Thoracic aorta (tissue), 2 donors: Measurements from ENCODE around the gene SPATA13. TPM values are rescaled to one million over a fixed set of nuclear protein-coding genes. Genes with fewer than 3 reads are reported as not detected.

Experiments
- ATAC-seq: fragments of 150-250 bp; one replicate; pipeline ENCODE4 v1.8.0; 2017; ENCODE audit warnings: low read depth; ENCODE audit not compliant: insufficient number of reproducible peaks, low FRiP score
- DNase-seq: peaks from one replicate; pipeline ENCODE4 v3.0.0-alpha.2; 2020; ENCODE audit warnings: low spot score
- H3K27ac ChIP-seq, 2 donors: fragments of 200-600 bp; sonication (generic); 1 replicate in 1 of 2; 2 replicates in 1 of 2; pipeline ENCODE4 v1.5.1; 2016; ENCODE audit warnings: mild to moderate bottlenecking in 2 of 2, moderate library complexity in 2 of 2
- H3K27me3 ChIP-seq: fragments of 200-600 bp; sonication (generic); replicated peaks from 2 replicates; pipeline ENCODE4 v1.6.0; 2016; ENCODE audit warnings: mild to moderate bottlenecking; ENCODE audit not compliant: insufficient read depth
- H3K36me3 ChIP-seq: fragments of 200-600 bp; sonication (generic); one replicate; pipeline ENCODE4 v1.5.1; 2016
- H3K4me1 ChIP-seq, 2 donors: fragments of 200-600 bp; sonication (generic); 1 replicate in 1 of 2; 2 replicates in 1 of 2; pipeline versions ENCODE4 v1.5.1 to v1.6.0; 2016; ENCODE audit warnings: low read depth in 2 of 2, mild to moderate bottlenecking in 1 of 2; ENCODE audit not compliant: control insufficient read depth in 1 of 2
- H3K4me3 ChIP-seq: fragments of 200-600 bp; sonication (generic); 2 replicates; pipeline ENCODE4 v1.5.1; 2016; ENCODE audit warnings: mild to moderate bottlenecking
- H3K9me3 ChIP-seq: fragments of 200-600 bp; sonication (generic); 2 replicates; pipeline ENCODE4 v1.5.1; 2016
- CTCF ChIP-seq: fragments of 200-600 bp; sonication (generic); IDR thresholded peaks from one replicate; pipeline ENCODE4 v1.5.1; 2019; ENCODE audit warnings: antibody characterized with exemption
- total RNA-seq, 2 donors: library from RNA; depleted of rRNA; stranded (reverse); fragments of >200 nt; gene quantifications; one replicate each; pipeline versions ENCODE4 v1.1.0 to v1.2.3, GENCODE V29; 2016

Gene SPATA13
- total RNA-seq, 2 donors from 2014 or later, result 14.5 to 33.4 TPM

DNA sequence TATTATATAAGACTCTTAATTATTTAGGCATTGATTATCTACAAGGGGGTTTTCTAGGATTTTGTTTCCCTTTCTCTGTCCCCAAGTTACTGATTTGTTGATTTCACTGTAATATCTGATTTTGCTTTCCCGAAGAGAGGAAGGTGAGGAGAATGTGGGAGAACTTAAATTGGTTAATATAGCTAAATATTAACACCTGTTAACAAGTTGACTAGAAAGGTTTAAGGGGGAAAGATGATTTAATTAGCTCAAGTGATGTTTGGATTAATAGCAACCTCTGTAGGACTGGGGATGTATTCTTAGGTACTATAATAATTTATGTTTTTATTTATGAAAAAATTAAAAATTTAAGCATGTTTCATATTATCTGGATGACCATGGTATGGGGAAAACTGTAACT, 35.1 kb downstream of the SPATA13 start:
- ATAC-seq (no peak), DNase-seq (no peak)
- no peak for TF ChIP-seq CTCF
- Histone ChIP-seq H3K4me3 (no peak overlapping the region), H3K27ac (no peak overlapping the region), H3K27me3 (no peaks in the 10 kb centered on the region), H3K4me1 (no peaks in the 10 kb centered on the region), H3K36me3 (no peaks in the 10 kb centered on the region), H3K9me3 (no peaks in the 10 kb centered on the region)

- H3K9me3 ChIP-seq, result no peaks in the 10 kb centered on the region
- no peak for DNase-seq
- H3K4me3 ChIP-seq, result no peak overlapping the region
- ATAC-seq, result no peak
- H3K27ac ChIP-seq, result no peak overlapping the region
- H3K4me1 ChIP-seq, result no peaks in the 10 kb centered on the region
- no peaks in the 10 kb centered on the region for H3K27me3 ChIP-seq
- TF ChIP-seq CTCF, result no peak
- H3K36me3 ChIP-seq, result no peaks in the 10 kb centered on the region
Observed at GRCh38 chr13:24196593-24197197, 36.2 kb downstream of the SPATA13 start.

DNA sequence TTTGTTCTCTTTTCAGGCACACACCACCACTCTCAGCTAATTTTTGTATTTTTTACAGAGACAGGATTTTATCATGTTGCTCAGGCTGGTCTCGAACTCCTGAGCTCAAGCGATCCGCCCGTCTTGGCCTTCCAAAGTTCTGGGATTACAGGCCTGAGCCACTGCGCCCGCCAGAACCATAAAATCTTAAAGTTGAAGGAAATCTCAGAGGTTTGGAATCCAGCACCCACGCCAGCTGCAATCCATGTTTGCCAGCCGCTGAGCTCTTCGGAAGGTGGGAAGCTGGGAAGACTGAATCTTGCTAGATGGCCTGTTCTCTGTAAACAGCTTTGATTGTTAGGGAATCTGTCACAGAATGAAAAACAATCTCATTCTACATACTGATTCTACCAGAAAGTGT, 38.5 kb downstream of the SPATA13 start:
- ATAC-seq, result no peak
- DNase-seq, result no peak
- no peaks in the 10 kb centered on the region for H3K9me3 ChIP-seq
- no peak overlapping the region for H3K27ac ChIP-seq
- TF ChIP-seq CTCF, result no peak
- H3K4me1 ChIP-seq, result no peaks in the 10 kb centered on the region
- no peaks in the 10 kb centered on the region for H3K27me3 ChIP-seq
- H3K4me3 ChIP-seq, result no peak overlapping the region
- H3K36me3 ChIP-seq, result no peaks in the 10 kb centered on the region

- Histone ChIP-seq H3K9me3 (no peaks in the 10 kb centered on the region), H3K27ac (no peak overlapping the region), H3K36me3 (no peaks in the 10 kb centered on the region), H3K27me3 (no peaks in the 10 kb centered on the region), H3K4me1 (no peaks in the 10 kb centered on the region), H3K4me3 (no peak overlapping the region)
- DNase-seq (no peak), ATAC-seq (no peak)
- TF ChIP-seq CTCF, result no peak
Observed at GRCh38 chr13:24202215-24202614, 41.7 kb downstream of the SPATA13 start.

- Histone ChIP-seq H3K36me3 (no peaks in the 10 kb centered on the region), H3K27me3 (no peaks in the 10 kb centered on the region), H3K9me3 (no peaks in the 10 kb centered on the region), H3K4me1 (no peaks in the 10 kb centered on the region), H3K27ac (no peak overlapping the region), H3K4me3 (no peak overlapping the region)
- TF ChIP-seq CTCF, result no peak
- no peak for DNase-seq
- ATAC-seq, result no peak
Observed at GRCh38 chr13:24203273-24203672, 42.8 kb downstream of the SPATA13 start.
